ENCODE data around the gene ETAA1.

Gene ETAA1

DNA sequence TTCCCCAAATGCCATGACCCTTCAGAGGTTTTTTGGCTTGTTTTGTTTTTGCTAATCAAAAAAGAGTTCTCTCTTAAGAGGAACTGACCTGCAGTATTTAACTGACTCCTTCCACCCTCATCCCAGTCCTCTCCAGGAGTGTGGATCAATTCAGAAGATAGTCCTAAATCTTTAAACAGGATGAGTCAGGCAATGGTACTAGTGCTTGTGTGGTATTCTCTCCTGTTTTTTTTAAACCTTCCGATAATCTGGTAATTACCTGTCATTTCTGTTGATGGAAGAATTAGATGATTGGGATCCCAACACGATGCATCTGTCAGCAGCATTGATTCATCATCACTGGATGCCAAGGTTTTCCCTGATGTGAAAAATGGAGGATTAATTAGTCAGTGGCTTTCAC lies 41.2 kb downstream of the ETAA1 start:
- no peak for DNase-seq (ENCODE audit: low spot score)

DNA sequence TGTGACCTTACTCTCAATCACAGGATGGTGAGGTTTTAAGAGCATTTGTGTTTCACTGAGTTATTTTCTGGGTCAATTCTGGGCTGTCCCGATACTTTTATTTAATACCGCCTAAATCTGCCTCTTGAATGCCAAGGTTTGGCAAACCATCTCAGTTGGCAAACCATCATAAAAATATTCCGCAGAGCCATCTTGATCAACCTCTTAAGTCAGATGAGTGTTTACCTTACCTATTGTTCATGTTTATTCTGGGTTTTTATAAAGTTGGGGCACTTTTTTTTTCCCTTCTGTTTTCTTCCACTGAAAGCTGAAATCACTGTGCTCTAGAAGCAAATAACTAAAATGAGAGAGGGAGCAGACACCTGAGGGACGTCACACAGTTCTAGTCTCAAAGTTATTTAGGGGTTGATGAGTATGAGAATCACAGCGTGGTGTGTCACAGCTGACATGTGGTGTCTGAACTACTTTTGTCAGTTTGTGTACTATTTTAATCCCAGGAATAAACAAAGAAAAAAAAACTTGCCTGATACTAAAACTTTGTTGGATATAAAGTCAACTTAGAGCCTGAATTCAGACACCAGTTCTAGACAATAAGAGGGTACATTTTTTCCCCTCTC lies 48.6 kb downstream of the ETAA1 start:
- DNase-seq (ENCODE audit: low spot score) = no peak

GRCh38 chr2:67446491-67446911 lies 49.4 kb downstream of the ETAA1 start:
- DNase-seq (ENCODE audit: low spot score) = no peak

GRCh38 chr2:67448648-67449047 lies 51.5 kb downstream of the ETAA1 start:
- DNase-seq (ENCODE audit: low spot score) = no peak

- DNase-seq (ENCODE audit: low spot score) = no peak
These were observed 54.1 kb downstream of the ETAA1 start for GRCh38 chr2:67451086-67451832.

- no peak for DNase-seq (ENCODE audit: low spot score)
These were observed 56.2 kb downstream of the ETAA1 start for GRCh38 chr2:67453310-67453709.

DNA sequence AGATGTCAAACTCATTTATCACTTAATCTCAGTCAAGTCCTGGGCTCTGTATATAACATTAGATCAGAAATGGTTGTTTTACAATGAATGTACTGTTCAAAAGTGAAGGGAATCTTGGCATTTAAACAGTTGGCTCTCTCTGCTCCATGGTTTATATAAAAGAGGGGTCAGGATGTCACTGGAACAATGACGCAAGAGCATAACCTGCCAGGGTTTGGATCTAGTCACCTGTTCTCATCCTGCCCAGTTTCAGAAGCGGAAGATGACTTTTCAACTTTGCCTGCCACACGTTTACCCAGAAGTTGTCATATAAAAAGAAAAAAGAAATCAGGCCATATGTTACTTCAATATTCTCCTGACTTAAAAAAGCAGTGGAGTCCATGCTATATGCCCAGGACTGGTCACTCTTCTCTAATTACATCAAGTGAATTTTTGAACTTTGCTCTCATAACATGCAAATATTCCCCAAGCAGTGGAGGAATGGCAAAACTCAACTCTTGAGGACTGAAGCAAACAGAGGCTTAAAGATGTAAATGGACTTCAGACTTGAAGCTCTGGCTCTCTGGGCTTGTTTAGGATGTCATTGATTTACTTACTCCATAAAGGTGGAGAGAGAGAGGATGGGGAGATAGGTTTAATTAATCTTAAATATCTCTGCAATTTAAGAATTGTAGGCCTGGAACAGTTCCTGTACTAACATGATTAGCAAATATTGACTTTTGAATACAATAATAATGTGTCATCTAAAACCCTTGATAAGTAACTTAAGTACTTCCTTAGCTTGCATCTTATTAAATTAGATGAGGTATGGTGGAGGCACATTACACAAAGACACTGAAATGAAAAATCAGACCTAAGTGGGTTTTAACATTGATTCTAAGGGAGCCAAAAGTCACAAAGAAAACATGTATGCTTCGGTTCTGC lies 58.3 kb downstream of the ETAA1 start:
- no peak for DNase-seq (ENCODE audit: low spot score)

DNA sequence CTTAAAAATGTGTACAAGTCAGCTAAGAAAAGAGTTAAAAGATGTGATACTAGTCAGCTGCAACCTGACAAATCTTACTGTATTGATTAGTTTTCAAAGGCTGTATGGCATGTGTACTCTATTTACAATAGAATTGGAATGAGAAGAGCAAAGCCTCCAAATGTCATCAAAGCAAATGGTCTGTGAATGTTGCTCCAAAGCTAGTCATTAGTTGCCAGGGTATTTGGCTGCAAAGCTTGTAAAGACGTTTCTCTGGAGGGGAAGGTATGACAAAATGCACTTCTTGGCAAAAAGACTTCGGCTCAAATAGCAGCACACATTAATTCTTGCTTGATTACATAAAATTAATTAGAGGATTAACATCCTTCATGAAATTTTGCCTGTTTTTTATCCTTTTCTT lies 59.3 kb downstream of the ETAA1 start:
- no peak for DNase-seq (ENCODE audit: low spot score)

DNA sequence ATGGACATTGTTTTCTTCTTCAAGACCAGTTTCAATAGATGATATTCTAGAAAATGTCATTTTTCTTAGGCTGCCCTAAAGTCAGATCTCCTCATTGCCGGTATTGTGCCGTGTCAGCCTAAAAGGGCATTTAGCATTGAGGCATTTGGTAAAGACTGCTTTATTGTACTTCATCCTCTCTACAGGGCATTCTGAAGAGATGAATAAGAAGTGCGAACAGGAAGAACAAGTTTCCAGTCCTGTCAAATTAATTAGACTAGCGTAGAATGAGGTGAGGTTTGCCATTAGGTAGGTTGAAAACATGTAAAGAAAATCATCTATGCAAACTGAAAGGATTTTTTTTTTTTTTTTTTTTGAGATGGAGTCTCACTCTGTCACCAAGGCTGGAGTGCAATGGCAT lies 60.6 kb downstream of the ETAA1 start:
- no peak for DNase-seq (ENCODE audit: low spot score)

GRCh38 chr2:67459761-67460160 lies 62.6 kb downstream of the ETAA1 start:
- no peak for DNase-seq (ENCODE audit: low spot score)
